ENCODE results near the gene ZFPL1.
A peak's percentile ranks its signal among the peaks of the same experiment; 100 is the strongest.

The ZFPL1 gene

DNA sequence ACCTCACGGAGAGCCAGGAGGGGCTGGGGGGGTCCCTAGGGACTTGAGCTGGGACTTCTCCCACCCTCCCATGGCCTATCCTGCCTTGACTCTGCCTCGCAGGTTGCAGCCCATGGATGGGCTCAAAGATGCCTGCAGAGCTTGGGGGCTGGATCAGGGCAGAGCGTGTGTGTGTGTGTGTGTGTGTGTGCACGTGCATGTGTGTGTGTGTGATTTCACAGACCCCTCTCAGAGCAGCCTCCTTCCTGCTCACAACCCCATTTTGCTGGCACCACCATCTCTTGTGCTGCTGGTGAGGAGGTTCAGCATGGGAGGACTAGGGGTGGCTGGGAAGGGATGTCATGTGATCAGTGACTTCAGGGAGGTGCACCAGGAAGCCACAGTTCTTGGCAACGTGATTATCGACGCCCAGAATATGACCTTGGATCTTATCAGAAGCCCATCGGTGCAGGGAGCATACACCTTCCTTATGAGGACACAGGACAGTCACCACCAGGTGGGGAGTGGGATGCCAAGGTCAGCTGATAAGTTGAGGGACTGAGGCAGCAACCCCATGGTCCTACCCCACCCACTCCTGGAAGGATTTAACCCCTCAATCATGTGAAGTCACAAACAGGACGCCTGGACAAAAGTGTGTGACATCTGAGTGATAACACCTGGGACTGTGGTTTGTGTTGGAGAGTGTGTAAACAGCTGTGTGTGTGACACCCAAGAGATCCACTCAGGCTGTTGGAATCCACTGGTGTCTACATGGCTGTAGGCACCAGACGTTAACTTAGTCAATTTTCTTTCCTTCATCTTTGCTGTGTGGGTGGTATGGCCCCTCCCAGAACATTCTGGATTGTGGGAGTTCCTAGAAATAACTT, 23.8 kb upstream of the ZFPL1 start:
- no peak for DNase-seq (ENCODE audit: low spot score)

DNA sequence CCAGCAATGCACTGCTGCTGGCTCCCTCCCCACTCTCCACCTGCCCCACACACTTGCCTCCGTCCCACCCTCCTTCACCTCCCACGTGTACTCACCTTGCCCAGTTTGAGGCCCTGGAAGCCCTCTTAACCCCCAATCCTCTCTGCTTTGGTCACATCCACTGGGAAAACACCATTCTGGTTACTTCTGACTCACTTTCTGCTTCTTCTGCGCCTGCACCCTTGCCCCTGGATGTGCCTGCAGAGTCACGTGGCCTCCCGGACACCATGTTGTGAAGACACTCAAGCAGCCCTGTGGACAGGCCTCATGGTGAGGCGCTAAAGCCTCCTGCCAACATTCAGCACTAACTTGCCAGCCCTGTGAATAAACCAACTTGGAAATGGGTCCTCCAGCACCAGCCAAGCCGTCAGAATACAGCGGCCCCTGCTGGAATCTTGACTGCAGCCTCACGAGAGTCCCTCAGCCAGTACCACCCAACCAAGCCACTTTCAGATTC, 23.1 kb upstream of the ZFPL1 start:
- DNase-seq (ENCODE audit: low spot score) = peak; percentile 40

DNA sequence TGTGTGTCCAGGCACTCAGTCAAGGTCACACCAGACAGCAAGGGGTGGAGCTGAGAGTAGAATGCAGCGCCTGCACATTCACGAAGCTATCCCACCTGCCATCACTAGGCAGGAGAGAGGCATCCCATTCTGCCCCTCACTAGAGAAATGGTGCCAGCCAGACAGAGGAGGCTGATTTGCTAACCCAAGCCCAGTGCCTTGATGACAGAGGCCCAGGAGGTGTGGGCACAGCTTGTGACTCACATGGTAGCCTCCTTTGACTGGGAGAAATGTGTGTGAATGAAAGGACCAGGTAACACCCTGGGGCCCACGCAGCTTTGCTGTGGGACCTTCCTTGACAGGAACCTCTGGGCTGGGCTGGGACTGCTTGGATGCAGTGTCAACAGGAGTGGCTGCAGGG, 20.5 kb upstream of the ZFPL1 start:
- no peak for DNase-seq (ENCODE audit: low spot score)

DNA sequence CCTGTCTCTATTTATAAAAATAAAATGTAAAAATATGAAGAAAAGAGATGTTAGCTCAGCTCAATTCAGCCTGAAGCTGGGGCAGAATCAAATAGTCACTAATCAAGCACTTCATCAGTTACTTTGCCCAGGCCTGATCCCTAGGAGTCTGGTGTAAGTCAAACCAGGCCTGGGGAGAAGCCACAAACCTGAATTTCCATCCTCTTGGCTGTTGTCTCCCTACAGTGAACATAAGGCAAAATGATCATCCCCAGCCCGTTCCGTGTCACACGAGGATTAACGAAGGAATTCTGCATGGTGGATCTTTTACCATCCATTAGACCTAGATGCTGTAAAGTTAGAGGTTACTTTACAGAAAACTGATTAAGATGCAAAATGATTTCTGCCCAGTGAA, 19.2 kb upstream of the ZFPL1 start:
- no peak for DNase-seq (ENCODE audit: low spot score)

DNA sequence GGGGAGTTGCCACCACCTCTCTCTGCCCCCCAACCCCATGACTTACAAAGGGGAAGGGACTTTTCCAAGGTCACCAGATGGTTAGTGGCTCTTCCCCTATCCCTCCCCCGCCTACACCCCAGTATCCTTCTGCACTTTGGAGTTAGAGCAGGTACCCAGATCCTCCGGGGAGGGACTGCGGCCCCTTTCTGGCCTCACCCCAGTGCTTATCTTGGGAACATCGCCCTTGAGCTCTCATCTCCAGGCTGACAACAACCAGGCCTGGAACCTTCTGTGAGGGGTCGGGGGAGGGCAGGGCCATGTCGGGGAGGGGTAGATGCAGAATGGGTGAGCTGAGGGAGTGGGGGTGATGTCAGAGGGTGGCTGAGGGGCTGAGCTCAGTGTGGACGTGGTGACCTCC, 18.2 kb upstream of the ZFPL1 start:
- DNase-seq (ENCODE audit: low spot score) = no peak

DNA sequence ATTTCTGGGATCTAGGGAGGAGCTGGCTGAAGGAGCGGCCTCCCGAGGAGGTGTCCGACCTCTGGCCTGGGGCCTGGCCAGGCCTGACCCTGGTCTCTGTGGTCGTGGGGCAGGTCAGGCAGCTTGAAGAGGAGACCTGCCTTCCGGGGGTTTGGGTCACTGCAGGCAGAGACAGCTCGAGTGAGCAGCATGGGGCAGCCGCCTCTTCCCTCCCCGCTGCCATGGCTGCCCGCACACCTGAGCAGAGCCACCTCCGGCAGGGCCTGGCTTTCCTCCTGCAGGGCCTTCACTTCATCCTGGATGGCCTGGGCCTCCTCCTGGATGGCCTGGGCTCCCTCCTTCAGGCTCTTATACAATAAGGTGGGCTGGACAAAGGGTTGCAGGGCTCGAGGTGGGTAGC, 17.7 kb upstream of the ZFPL1 start:
- DNase-seq (ENCODE audit: low spot score) = no peak

DNA sequence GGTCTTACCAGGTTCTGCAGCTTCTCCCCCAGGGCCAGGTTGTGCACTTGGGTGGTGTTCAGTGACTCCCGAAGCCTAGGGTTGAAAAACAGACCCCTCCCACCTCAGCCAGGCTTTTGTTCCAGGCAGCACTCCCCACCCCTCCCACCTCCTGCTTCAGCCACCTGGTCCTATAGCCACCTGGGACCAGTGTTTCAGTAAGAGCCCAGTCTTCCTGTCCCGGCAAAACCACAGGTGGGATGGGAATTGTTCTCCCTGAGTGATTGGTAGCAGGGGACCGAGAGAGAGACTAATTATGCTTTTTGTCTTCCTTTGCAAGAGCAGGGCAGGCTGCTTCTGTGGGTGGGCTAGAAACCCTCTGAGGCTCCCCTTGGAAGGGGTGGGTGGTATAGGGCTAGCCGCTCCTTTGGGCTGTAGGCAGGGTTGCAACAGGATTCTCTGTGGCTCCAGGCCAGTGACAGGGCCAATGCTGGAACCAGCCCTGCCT, 17.2 kb upstream of the ZFPL1 start:
- no peak for DNase-seq (ENCODE audit: low spot score)

DNA sequence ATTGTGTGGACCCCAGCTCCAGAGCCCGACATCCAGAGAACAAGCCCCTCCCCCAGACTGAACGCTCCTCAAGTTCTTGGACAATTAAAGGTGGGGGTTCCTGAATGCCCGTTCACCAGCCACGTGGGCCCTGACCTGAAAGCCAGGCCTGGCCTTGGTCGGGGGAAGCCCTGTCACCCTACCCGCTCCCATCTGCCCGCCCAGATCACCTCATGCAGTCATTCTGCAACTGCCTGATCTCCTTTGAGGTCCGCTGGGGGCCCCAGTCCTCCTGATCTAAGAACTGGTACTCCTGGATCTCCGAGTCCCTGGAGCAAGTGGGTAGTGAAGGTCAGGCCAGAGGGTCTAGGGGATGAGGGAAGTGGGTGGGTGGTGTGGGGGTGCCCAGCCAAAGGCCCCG, 16.6 kb upstream of the ZFPL1 start:
- DNase-seq (ENCODE audit: low spot score) = no peak

DNA sequence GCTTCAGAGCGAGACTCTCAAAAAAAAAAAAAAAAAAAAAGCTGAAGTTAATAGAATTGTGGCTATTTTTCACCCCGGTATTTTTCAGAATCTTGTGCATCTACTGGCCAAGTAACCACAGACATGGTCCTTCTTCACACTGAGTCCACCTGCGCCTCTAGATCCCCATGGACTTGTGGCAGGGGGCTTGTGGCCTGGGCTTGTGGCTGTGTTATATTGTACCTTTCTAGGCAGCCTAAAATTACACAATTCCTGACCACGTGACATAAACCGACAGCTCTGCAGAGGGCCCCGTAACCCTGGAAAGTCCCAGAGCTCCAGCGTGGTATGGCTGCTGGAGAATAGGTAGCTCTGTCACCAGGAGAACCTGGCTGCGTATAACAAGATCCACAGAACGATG, 14.8 kb upstream of the ZFPL1 start:
- no peak for DNase-seq (ENCODE audit: low spot score)

DNA sequence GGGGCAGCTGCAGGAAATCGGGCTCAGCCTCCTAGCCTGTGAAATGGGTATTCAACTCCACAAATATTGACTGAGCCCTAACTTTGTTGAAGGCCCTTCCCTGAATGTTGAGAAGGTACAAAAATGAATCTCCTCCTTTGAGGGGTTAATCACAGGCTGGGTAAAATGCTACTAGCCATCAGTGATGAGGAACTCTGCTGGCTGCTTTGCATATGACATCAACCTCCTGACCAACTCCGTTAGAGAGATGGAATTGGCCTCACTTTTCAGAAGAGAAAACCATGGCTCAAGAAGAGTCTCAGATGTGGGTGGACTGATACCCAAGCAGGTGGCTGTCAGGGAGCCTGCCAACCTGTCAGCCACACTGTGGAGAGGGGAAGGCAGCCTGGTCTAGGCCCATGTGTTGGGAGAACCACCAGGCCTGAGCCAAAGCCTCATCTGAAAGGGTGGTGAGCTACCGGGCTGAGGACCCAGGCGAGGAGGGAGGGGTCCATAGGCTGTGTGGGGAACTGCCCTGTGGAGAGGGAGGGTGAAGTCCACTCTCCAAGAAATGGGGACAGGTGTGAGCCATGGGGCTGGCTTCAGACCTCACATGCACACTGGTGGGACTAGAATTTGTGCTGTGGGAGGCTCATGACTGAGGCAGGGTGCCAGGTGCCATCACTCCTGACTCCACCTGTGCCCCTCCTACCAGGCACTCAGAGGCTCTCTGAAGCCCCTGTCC, 12.0 kb upstream of the ZFPL1 start:
- DNase-seq (ENCODE audit: low spot score) = no peak

DNA sequence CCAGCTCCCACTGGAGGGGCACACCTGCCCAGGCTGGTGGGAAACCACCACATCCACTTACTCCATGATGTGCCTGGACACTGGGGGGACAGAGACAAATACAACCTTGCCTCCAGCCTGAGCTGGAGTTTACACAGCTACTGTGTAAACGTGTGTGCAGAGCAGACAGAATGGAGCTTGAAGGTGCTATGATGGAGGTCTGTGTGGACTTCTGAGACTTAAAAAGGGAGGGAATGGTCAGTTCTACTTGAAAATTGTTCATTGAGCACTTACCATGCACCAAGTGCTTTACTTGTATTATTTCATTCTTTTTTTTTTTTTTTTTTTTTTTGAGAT, 11.4 kb upstream of the ZFPL1 start:
- DNase-seq (ENCODE audit: low spot score) = no peak

DNA sequence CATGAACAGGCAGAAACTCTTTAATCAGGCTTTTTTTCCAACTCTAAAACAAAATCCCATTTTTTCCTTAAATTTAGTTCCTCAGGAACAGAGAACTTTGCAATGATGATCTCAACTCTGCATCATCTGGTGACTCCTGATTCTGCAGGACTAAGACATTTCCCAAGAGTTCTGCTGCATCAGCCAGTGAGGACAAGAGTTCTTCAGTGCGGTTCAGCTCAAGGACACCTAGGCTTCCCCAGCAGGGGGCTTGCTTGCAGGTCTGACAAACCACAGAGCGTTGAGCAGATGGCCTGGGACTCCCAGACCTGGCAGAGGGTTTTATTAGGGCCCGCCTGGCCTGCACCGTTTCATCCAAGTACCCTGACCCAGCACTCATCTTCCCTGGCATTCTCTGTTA, 6.6 kb upstream of the ZFPL1 start:
- no peak for DNase-seq (ENCODE audit: low spot score)

DNA sequence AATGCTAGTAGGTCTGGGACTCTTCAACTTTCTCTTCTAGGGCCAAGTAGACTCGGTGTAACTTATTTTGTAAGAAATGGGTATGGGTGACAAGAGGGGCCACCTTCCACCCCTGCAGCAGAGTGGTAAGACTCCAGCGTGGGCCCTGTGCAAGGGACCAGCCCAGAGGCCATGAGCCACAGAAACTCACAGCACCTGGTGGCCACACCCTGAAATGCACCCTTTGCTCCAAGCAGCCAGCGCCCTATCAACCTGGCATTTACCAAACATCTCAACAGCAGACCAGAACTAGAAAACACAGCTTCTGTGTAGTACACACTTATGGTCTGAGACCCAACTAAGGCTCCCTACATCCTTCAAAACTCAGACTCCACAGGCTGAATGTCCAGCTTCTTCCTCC, 5.9 kb upstream of the ZFPL1 start:
- peak; percentile 61 for DNase-seq (ENCODE audit: low spot score)

DNA sequence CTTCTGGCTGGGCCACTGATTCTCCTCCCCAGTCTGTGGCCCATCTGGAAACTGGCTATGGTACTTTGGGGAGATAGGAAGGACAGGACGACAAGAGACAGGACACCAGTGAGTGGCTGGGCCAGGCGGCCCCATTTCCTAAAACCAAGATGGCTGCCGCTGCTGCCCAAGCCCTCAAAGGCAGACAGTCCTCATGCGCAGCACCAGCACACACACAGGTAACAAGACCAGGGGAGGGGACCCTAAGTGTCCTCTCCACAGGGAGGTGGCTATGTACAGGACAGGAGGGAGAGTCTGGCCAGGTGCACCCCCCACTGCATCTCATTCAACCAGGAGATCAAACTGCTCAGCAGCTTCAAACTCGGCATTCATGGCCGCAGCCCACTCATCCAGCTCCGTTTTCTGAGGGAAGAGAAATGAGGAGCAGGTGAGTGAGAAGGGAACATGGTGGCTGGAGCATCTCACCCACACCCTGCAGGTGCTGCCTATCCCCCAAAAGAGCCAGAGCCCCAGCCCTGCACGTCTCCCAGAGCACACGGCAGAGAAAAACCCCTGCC, 5.2 kb upstream of the ZFPL1 start:
- DNase-seq (ENCODE audit: low spot score) = no peak

DNA sequence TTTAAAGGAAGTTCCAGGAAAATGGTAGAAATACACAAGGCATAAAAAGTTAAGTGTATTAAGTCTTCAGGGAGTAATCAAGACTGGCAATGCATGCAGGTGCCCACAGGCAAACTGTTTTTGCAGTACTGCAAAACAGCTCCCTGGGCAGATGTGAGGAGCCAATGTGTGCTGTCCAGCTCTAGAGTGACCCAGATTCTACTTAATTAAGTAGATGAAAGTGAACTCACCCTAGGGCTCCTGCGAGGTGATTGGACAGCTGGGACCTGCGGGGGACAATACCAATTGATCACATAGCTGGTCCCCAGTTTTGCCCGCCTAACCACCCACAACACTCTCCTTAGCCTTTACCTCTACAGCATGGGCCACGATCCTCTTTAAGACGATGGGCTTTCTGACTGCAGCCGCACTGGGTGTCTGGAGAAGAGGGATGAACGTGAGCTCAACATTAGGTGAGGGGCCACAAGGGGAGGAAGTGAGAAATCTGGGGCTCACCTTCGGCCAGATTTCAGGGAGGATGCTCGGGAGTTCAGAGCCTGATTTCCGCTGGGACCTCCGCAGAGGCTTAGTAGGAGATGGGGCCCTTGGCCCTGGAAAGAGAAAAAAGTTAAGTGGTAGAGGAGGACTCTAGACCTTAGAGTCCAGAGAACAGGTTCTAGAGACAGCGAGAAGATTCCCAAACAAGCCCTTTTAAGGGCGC, 738 bp upstream of the ZFPL1 start:
- no peak for DNase-seq (ENCODE audit: low spot score)

DNA sequence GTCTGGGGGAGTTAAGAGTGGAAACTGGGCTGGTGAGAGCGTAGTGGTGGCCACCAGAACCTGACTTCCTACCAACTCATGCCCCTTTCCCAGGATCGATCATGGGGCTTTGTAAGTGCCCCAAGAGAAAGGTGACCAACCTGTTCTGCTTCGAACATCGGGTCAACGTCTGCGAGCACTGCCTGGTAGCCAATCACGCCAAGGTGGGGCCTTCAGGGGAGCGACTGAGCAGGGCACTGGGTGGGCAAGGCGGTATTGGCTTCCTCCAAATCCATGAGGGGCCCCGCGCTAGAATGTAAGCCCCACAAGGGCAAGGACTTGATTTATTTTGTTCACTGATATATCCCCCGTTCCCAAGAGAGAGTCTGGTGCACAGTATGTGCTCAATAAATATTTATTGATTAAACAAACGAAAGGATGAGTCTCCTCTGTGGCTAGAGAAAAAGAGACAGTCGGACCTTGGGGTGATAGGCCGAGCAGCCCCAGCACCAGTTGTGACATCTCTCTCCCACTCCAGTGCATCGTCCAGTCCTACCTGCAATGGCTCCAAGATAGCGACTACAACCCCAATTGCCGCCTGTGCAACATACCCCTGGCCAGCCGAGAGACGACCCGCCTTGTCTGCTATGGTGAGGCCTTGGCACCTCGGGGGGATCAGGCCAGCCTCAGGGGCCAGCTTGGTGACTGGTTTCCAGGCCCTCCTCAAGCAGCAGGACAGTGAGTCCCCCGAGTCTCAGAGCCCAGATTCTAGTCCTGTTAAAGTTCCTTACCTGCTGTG, 765 bp downstream of the ZFPL1 start:
- no peak for DNase-seq (ENCODE audit: low spot score)

DNA sequence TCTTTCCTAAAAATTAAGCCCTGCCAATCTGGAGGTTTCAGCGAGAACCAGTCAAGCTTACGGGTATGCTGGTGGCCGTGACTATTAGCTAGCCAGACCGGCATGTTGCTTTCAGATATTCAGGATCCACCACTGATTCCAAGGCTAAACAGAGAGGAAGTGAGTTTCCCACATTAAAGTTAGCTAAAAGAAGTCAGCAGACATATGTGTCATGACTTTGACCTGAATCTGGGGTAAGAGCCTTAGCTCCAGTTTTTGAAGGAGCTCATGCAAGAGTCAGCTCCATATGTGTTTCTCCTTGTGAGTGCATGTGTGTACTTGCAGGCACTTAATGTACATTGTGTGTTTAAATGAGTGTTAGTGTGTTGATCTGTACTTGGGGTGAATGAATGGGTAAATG, 1.4 kb downstream of the ZFPL1 start:
- DNase-seq (ENCODE audit: low spot score) = no peak

DNA sequence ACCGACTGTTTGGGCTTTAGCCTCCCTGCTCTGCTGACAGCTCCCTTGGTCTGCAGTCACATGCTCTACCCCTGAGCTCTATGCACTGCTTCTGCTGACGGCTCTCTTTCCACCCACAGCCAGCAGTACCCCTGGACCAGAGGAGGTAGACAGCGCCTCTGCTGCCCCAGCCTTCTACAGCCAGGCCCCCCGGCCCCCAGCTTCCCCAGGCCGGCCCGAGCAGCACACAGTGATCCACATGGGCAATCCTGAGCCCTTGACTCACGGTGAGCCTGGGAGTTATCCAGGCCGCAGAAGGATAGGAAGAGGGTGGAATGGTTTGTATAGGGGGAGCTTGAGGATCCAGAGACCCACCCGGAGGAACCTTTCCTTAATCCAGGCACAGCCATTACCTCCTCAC, 2.8 kb downstream of the ZFPL1 start:
- DNase-seq (ENCODE audit: low spot score) = no peak

DNA sequence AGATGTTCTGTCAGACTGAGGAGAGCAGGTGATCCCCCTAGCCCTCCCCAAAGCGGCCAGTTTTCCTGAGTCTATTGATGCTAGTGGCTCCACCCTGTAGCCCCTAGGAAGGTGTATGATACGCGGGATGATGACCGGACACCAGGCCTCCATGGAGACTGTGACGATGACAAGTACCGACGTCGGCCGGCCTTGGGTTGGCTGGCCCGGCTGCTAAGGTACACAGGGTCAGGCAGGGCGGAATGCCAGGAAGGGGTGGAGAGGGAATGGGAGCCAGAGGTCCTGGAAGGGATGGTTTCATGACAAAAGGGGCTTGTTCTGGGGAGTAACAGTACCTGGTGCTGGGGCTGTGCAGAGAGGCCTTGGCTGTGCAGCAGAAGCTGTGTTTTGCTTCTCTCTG, 3.2 kb downstream of the ZFPL1 start:
- no peak for DNase-seq (ENCODE audit: low spot score)

DNA sequence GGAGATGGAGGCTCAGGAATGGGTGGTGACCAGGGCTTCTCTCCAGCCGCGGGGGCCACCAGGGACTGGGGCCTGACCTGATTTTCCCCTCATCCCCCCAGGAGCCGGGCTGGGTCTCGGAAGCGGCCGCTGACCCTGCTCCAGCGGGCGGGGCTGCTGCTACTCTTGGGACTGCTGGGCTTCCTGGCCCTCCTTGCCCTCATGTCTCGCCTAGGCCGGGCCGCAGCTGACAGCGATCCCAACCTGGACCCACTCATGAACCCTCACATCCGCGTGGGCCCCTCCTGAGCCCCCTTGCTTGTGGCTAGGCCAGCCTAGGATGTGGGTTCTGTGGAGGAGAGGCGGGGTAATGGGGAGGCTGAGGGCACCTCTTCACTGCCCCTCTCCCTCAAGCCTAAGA, 3.8 kb downstream of the ZFPL1 start:
- DNase-seq (ENCODE audit: low spot score) = no peak

DNA sequence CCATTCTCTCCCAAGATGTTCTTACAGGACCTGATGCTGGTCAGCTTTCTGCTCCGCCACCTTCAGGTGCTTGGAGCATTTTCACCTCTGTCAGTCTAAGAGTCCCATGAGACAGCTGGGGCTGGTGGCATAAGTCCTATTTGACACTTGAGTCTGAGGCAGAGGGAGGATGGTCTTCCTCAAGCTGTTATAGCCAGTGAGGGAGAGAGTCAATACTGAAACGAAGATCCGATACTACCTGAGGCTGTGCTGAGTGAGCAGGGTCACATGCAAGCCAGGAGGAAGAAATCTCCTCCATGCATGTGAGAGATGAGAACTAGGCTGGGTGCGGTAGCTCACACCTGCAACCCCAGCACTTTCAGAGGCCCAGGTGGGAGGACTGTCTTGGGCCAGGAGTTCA, 5.6 kb downstream of the ZFPL1 start:
- DNase-seq (ENCODE audit: low spot score) = no peak

DNA sequence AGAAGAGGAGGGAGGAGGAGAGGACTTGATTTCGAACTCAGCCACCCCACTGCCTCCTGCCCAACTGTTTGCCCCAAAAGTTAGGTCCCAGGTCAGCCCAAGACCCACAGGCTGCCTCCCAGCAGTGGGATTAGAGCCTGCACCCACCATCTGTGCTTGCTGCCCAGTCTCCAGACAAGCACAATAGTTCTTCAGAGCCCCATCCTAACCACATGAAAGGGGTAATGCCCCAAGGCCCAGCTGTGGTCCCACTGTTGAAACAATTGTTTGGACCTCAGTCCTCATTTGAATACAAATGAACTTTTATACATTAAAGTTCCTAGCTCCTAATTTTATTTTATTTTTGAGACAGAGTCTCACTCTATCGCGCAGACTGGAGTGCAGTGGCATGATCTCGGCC, 6.6 kb downstream of the ZFPL1 start:
- no peak for DNase-seq (ENCODE audit: low spot score)

All from AG20443 (cell line).